ENCODE results near the gene TLCD3B. TPM values are rescaled to one million over a fixed set of nuclear protein-coding genes. Genes with fewer than 3 reads are reported as not detected.
A peak's percentile ranks its signal among the peaks of the same experiment; 100 is the strongest.

TLCD3B gene
- total RNA-seq, 1 donor from 2014 or later, result 1.5 TPM

DNA sequence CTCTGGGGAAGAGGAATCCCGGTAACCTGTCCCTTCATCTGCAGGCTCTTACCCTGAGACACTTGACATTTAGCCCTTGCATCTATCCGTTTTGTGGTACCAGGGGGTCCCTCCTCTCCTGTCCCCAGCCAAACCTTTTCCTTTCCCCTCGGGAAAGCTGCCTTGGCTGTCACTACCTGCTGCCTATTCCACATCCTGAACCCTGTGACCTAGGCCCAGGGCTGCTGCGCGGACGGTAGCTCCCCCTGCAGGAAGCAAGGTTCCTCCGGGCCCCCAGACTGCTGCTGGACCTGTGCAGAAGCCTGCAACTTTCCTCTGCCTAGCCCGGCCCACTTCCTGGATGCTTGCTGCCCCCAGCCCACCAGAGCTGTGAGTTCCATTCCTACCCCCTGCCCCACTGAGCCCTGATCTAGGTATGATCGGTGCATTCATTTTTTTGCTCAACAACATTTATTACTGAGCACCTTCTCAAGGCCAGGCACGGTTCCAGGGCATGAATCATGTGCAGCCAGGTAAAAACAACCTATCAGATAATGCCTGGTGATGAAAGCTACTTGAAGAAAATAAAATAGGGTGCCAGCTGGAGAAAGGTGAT is 24.0 kb upstream of the TLCD3B start:
- peak overlapping the region; percentile 64 for H3K4me3 Mint-ChIP-seq (ENCODE audit: low read depth)
- H3K36me3 Mint-ChIP-seq (ENCODE audit: insufficient read depth), result peaks cover 2% of the 10 kb centered on the region
- peak overlapping the region; percentile 13 for H3K27ac Mint-ChIP-seq
- TF ChIP-seq, protein P1, sequence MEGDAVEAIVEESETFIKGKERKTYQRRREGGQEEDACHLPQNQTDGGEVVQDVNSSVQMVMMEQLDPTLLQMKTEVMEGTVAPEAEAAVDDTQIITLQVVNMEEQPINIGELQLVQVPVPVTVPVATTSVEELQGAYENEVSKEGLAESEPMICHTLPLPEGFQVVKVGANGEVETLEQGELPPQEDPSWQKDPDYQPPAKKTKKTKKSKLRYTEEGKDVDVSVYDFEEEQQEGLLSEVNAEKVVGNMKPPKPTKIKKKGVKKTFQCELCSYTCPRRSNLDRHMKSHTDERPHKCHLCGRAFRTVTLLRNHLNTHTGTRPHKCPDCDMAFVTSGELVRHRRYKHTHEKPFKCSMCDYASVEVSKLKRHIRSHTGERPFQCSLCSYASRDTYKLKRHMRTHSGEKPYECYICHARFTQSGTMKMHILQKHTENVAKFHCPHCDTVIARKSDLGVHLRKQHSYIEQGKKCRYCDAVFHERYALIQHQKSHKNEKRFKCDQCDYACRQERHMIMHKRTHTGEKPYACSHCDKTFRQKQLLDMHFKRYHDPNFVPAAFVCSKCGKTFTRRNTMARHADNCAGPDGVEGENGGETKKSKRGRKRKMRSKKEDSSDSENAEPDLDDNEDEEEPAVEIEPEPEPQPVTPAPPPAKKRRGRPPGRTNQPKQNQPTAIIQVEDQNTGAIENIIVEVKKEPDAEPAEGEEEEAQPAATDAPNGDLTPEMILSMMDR (IDR thresholded peaks at IDR 0.05; ENCODE audit: unreplicated experiment), result peak; percentile 56
- H3K9me3 Mint-ChIP-seq (ENCODE audit: low read depth), result no peaks in the 10 kb centered on the region
- H3K27me3 Mint-ChIP-seq, result no peaks in the 10 kb centered on the region
- no peak for DNase-seq (ENCODE audit: low spot score, unreplicated experiment)
- peaks cover 6% of the 10 kb centered on the region for H3K4me1 Mint-ChIP-seq (ENCODE audit: low read depth)

DNA sequence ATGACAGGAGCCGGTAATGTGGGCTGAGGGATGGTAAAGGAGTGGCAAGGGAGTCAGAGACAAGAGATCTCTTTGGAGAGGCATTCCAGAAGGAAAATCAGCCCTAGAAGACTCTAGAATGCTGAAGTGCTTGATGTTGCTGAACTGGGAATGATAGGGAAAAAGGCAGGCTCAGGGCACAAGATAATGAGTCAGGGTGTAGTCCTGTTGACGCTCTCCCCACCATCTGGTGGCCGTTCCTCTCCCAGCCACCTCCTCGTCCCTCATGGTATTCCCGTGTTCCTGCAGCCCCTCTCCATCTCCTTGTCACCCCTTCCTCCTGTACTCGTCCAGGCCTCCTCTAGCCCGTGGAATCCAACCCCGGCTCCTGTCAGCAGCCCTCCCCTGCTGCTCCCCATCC is 23.4 kb upstream of the TLCD3B start:
- Mint-ChIP-seq H3K9me3 (ENCODE audit: low read depth) (no peaks in the 10 kb centered on the region), H3K4me3 (ENCODE audit: low read depth) (peak overlapping the region; percentile 64), H3K27ac (no peak overlapping the region), H3K4me1 (ENCODE audit: low read depth) (peaks cover 6% of the 10 kb centered on the region), H3K27me3 (no peaks in the 10 kb centered on the region), H3K36me3 (ENCODE audit: insufficient read depth) (peaks cover 2% of the 10 kb centered on the region)
- TF ChIP-seq, protein P1 (IDR thresholded peaks at IDR 0.05; ENCODE audit: unreplicated experiment), result no peak
- DNase-seq (ENCODE audit: low spot score, unreplicated experiment), result no peak

DNA sequence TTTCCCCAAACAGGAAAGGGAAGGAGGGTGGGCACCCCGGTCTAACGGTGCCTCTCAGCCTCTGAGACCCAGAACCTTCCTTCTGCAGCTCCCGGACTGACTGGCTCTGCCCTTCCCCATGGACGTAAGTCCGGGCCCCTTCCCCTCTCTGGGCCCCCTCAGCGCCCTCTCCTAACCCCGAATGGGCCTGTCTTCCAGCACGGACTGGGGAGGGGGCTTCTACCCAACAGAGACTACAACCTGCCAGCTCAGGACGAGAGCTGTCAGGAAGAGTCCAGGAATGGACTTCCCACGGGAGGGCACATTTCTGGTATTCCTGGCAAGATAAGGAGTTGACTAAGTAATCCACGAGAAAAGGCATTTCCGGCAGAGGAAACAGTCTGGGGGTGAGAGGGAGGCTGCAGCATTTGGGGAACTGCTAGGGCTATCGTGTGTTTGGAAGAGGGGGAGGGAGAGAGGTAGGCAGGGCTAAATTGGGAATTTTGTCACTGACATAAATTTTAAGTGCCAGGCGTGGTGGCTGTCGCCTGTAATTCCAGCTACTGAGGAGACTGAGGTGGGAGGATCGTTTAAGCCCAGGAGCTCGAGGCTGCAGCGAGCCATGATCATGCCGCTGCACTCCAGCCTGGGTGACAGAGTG is 22.4 kb upstream of the TLCD3B start:
- DNase-seq (ENCODE audit: low spot score, unreplicated experiment), result no peak
- Mint-ChIP-seq H3K36me3 (ENCODE audit: insufficient read depth) (no peaks in the 10 kb centered on the region), H3K4me3 (ENCODE audit: low read depth) (peak overlapping the region; percentile 85), H3K27me3 (no peaks in the 10 kb centered on the region), H3K9me3 (ENCODE audit: low read depth) (no peaks in the 10 kb centered on the region), H3K27ac (peak overlapping the region; percentile 67), H3K4me1 (ENCODE audit: low read depth) (peaks cover 6% of the 10 kb centered on the region)
- TF ChIP-seq, protein P1 (IDR thresholded peaks at IDR 0.05; ENCODE audit: unreplicated experiment), result no peak

DNA sequence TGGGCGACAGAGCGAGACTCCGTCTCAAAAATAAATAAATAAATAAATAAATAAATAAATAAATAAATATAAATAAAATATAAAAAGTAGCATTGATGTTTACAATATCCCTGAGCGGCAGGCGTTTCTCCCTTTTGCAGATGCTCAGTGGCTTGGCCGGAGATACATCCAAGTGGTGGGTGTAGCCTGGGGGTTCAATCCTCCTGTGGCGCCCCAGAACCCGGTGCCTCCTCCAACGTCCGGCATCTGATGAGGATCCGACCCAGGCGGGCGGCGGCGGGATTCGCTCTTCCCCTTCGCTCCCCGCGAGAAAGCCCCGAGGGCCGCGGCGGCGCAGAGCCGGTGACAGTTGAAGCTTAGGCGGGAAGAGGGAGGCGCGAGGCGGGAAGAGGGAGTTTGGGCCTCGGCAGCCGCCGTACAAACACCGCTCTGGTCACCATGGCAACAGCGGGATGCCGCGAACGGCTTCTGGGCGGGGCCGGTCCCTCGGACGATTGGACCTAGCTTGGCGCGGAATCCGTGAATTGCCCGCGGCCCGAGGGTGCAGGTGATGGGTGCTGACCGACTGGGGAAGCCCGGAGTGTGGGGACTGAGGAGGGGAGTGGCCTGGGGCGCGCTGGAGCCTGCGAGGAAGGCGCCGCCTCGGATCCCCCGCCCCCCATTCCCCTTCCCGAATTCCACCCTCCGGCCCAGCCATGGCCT is 21.8 kb upstream of the TLCD3B start:
- H3K9me3 Mint-ChIP-seq (ENCODE audit: low read depth), result no peaks in the 10 kb centered on the region
- H3K27ac Mint-ChIP-seq, result no peak overlapping the region
- DNase-seq (ENCODE audit: low spot score, unreplicated experiment), result peak; percentile 82
- TF ChIP-seq, protein P1 (IDR thresholded peaks at IDR 0.05; ENCODE audit: unreplicated experiment), result no peak
- peak overlapping the region; percentile 85 for H3K4me3 Mint-ChIP-seq (ENCODE audit: low read depth)
- H3K27me3 Mint-ChIP-seq, result no peaks in the 10 kb centered on the region
- H3K36me3 Mint-ChIP-seq (ENCODE audit: insufficient read depth), result no peaks in the 10 kb centered on the region
- peaks cover 6% of the 10 kb centered on the region for H3K4me1 Mint-ChIP-seq (ENCODE audit: low read depth)

DNA sequence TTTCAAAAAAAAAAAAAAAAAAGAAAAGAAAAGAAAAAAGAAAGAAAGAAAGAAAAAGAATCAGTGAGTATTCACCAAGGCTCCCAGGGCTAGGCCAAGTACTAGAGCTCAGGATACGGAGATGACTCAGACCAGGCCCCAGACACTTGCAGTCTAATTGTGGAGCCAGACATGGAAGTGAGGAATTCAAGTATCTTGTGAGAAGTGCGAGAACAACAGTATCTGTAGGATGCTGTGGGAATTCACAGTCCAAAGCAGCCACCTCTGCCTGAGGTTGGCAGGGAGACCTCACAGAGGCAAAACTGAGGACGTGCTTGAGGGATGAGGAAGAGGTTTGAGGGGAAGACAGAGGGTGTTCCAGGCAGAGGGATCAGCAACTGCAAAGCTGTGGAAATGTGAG is 20.4 kb upstream of the TLCD3B start:
- Mint-ChIP-seq H3K36me3 (ENCODE audit: insufficient read depth) (no peaks in the 10 kb centered on the region), H3K27ac (no peak overlapping the region), H3K4me1 (ENCODE audit: low read depth) (peaks cover 6% of the 10 kb centered on the region), H3K9me3 (ENCODE audit: low read depth) (no peaks in the 10 kb centered on the region), H3K27me3 (no peaks in the 10 kb centered on the region), H3K4me3 (ENCODE audit: low read depth) (peak overlapping the region; percentile 57)
- TF ChIP-seq, protein P1 (IDR thresholded peaks at IDR 0.05; ENCODE audit: unreplicated experiment), result no peak
- DNase-seq (ENCODE audit: low spot score, unreplicated experiment), result no peak
